ENCODE measurements around the gene FOXM1.

FOXM1 gene

GRCh38 chr12:2845280-2845679 is 31.7 kb downstream of the FOXM1 start:
- no peak for TF ChIP-seq CTCF (IDR thresholded peaks at IDR 0.05; ENCODE audit: control extremely low read depth, extremely low read depth, low read depth, missing control alignments)
- ChIA-PET POLR2A (no interaction called here), CTCF (interaction anchor here (1.1 to 2.6 kb wide), 6 partner anchors 9 to 188 kb away, joined by 4 to 20 read pairs (median 6); no protein-coding TSS in a partner anchor)
- DNase-seq (ENCODE audit: extremely low spot score) = no peak

GRCh38 chr12:2844786-2845185 is 32.2 kb downstream of the FOXM1 start:
- ChIA-PET CTCF (interaction anchor here (1.2 to 2.6 kb wide), 4 partner anchors 10 to 189 kb away, joined by 3 to 20 read pairs (median 6); no protein-coding TSS in a partner anchor), POLR2A (no interaction called here)
- TF ChIP-seq CTCF (IDR thresholded peaks at IDR 0.05; ENCODE audit: control extremely low read depth, extremely low read depth, low read depth, missing control alignments) = no peak
- no peak for DNase-seq (ENCODE audit: extremely low spot score)

GRCh38 chr12:2842948-2843347 is 34.0 kb downstream of the FOXM1 start:
- TF ChIP-seq CTCF (IDR thresholded peaks at IDR 0.05; ENCODE audit: control extremely low read depth, extremely low read depth, low read depth, missing control alignments) = no peak
- POLR2A ChIA-PET = no interaction called here

GRCh38 chr12:2841056-2841650 is 35.8 kb downstream of the FOXM1 start:
- no peak for TF ChIP-seq CTCF (IDR thresholded peaks at IDR 0.05; ENCODE audit: control extremely low read depth, extremely low read depth, low read depth, missing control alignments)
- ChIA-PET CTCF (no interaction called here), POLR2A (no interaction called here)
- no peak for DNase-seq (ENCODE audit: extremely low spot score)

More at GRCh38 chr12:2842948-2843347, 34.0 kb downstream of the FOXM1 start:
- no peak for DNase-seq (ENCODE audit: extremely low spot score)
- CTCF ChIA-PET = interaction anchor here (1.2 to 1.3 kb wide), 2 partner anchors 11 to 101 kb away, joined by 4 to 6 read pairs; no protein-coding TSS in a partner anchor

- POLR2A ChIA-PET = no interaction called here
Observed at GRCh38 chr12:2836574-2836973, 40.4 kb downstream of the FOXM1 start.

More at GRCh38 chr12:2836574-2836973, 40.4 kb downstream of the FOXM1 start:
- CTCF ChIA-PET = interaction anchor here (1.5 to 3.3 kb wide), 4 partner anchors 9 to 22 kb away, joined by 3 to 11 read pairs (median 4); no protein-coding TSS in a partner anchor
- DNase-seq (ENCODE audit: extremely low spot score) = no peak
- TF ChIP-seq CTCF (IDR thresholded peaks at IDR 0.05; ENCODE audit: control extremely low read depth, extremely low read depth, low read depth, missing control alignments) = no peak

Data from GM10248 (cell line).